H9 (cell line): ENCODE measurements around the gene CD164L2. TPM values are rescaled to one million over a fixed set of nuclear protein-coding genes. Genes with fewer than 3 reads are reported as not detected.
A peak's percentile ranks its signal among the peaks of the same experiment; 100 is the strongest.

ENCODE experiments used
- DNase-seq: peaks from one replicate; pipeline ENCODE4 v3.0.0-alpha.2; 2017
- H2AFZ ChIP-seq: one replicate; pipeline ENCODE4 v1.6.1; 2013; ENCODE audit warnings: mild to moderate bottlenecking, low read length, control low read depth, moderate library complexity
- H2AK5ac ChIP-seq: 2 replicates; pipeline ENCODE4 v1.6.1; 2013; ENCODE audit warnings: low read length, control low read depth, mixed read lengths; ENCODE audit not compliant: insufficient read length
- H2BK120ac ChIP-seq: one replicate; pipeline ENCODE4 v1.6.1; 2013; ENCODE audit warnings: low read depth, mild to moderate bottlenecking, low read length, control low read depth, inconsistent platforms; ENCODE audit not compliant: poor library complexity, severe bottlenecking
- H2BK12ac ChIP-seq: 2 replicates; pipeline ENCODE4 v1.6.1; 2013; ENCODE audit warnings: low read length, control low read depth, mixed read lengths, low read depth; ENCODE audit not compliant: insufficient read length
- H2BK15ac ChIP-seq: 2 replicates; pipeline ENCODE4 v1.6.1; 2013; ENCODE audit warnings: low read depth, low read length, control low read depth
- H2BK20ac ChIP-seq: one replicate; pipeline ENCODE4 v1.6.1; 2013; ENCODE audit warnings: low read depth, mild to moderate bottlenecking, low read length, control low read depth, inconsistent platforms; ENCODE audit not compliant: poor library complexity, severe bottlenecking
- H2BK5ac ChIP-seq: 2 replicates; pipeline ENCODE4 v1.6.1; 2013; ENCODE audit warnings: low read length, control low read depth, mixed read lengths; ENCODE audit not compliant: insufficient read length
- H3K14ac ChIP-seq: 2 replicates; pipeline ENCODE4 v1.6.1; 2013; ENCODE audit warnings: low read length, control low read depth; ENCODE audit not compliant: insufficient read depth
- H3K18ac ChIP-seq: 2 replicates; pipeline ENCODE4 v1.6.1; 2013; ENCODE audit warnings: low read depth, mild to moderate bottlenecking, mixed read lengths, low read length, control low read depth; ENCODE audit not compliant: insufficient read length
- H3K23ac ChIP-seq: 2 replicates; pipeline ENCODE4 v1.6.1; 2013; ENCODE audit warnings: low read length, control low read depth, mixed read lengths, low read depth; ENCODE audit not compliant: insufficient read length
- H3K23me2 ChIP-seq: 2 replicates; pipeline ENCODE4 v1.6.1; 2013; ENCODE audit warnings: low read depth, mild to moderate bottlenecking, mixed read lengths, low read length, control low read depth; ENCODE audit not compliant: insufficient read length, poor library complexity, severe bottlenecking
- H3K27ac ChIP-seq: 2 replicates; pipeline ENCODE4 v1.5.1; 2013; ENCODE audit warnings: low read length, control low read depth, mixed read lengths, low read depth; ENCODE audit not compliant: insufficient read length
- H3K27me3 ChIP-seq: 2 replicates; pipeline ENCODE4 v1.6.1; 2013; ENCODE audit warnings: low read length, control low read depth, inconsistent platforms; ENCODE audit not compliant: insufficient read depth
- H3K4ac ChIP-seq: 2 replicates; pipeline ENCODE4 v1.6.1; 2013; ENCODE audit warnings: low read depth, mild to moderate bottlenecking, control low read depth, inconsistent platforms, low read length, moderate library complexity
- H3K4me1 ChIP-seq: 2 replicates; pipeline ENCODE4 v1.6.1; 2013; ENCODE audit warnings: low read length, control low read depth, inconsistent platforms; ENCODE audit not compliant: insufficient read depth
- H3K4me2 ChIP-seq: 2 replicates; pipeline ENCODE4 v1.6.1; 2013; ENCODE audit warnings: low read length, control low read depth, mixed read lengths; ENCODE audit not compliant: insufficient read length, insufficient read depth
- H3K56ac ChIP-seq: 2 replicates; pipeline ENCODE4 v1.6.1; 2013; ENCODE audit warnings: low read depth, mild to moderate bottlenecking, mixed read lengths, low read length, control low read depth; ENCODE audit not compliant: insufficient read length
- H3K79me1 ChIP-seq: 2 replicates; pipeline ENCODE4 v1.6.1; 2013; ENCODE audit warnings: low read depth, mild to moderate bottlenecking, moderate library complexity, low read length, control low read depth, inconsistent platforms; ENCODE audit not compliant: insufficient read depth, poor library complexity, severe bottlenecking
- H3K79me2 ChIP-seq: 2 replicates; pipeline ENCODE4 v1.6.1; 2013; ENCODE audit warnings: low read length, control low read depth, inconsistent platforms; ENCODE audit not compliant: insufficient read depth
- H3K9ac ChIP-seq: 2 replicates; pipeline ENCODE4 v1.6.1; 2013; ENCODE audit warnings: low read length, control low read depth, mixed read lengths; ENCODE audit not compliant: insufficient read length; ENCODE audit errors: extremely low read depth
- H3K9me3 ChIP-seq: one replicate; pipeline ENCODE4 v1.6.1; 2013; ENCODE audit warnings: low read depth, low read length, inconsistent platforms; ENCODE audit not compliant: control insufficient read depth
- H3T11ph ChIP-seq: one replicate; pipeline ENCODE4 v1.6.1; 2013; ENCODE audit warnings: mild to moderate bottlenecking, low read length, control low read depth, inconsistent platforms
- H4K20me1 ChIP-seq: one replicate; pipeline ENCODE4 v1.6.1; 2013; ENCODE audit not compliant: control insufficient read depth, insufficient read length, insufficient read depth
- H4K5ac ChIP-seq: 2 replicates; pipeline ENCODE4 v1.6.1; 2013; ENCODE audit warnings: low read depth, mild to moderate bottlenecking, mixed read lengths, low read length, control low read depth; ENCODE audit not compliant: insufficient read length
- H4K8ac ChIP-seq: replicated peaks from 2 replicates; pipeline ENCODE4 v1.6.1; 2013; ENCODE audit warnings: low read length, control low read depth, mixed read lengths, low read depth; ENCODE audit not compliant: insufficient read length
- H4K91ac ChIP-seq: 2 replicates; pipeline ENCODE4 v1.6.1; 2013; ENCODE audit warnings: low read depth, mild to moderate bottlenecking, moderate library complexity, mixed read lengths, low read length, control low read depth; ENCODE audit not compliant: insufficient read length
- H3K27ac Mint-ChIP-seq, 3 experiments: 2 replicates in 2 of 3; 3 replicates in 1 of 3; pipeline ENCODE4 v1.8.0; 2020 to 2021; ENCODE audit warnings: mixed read lengths in 3 of 3, mild to moderate bottlenecking in 1 of 3, moderate library complexity in 1 of 3
- H3K27me3 Mint-ChIP-seq: 2 replicates; pipeline ENCODE4 v1.8.0; 2021; ENCODE audit warnings: low read depth, mild to moderate bottlenecking, moderate library complexity, mixed read lengths
- H3K36me3 Mint-ChIP-seq, 3 experiments: 2 replicates in 2 of 3; 3 replicates in 1 of 3; pipeline ENCODE4 v1.8.0; 2020 to 2021; ENCODE audit warnings: low read depth in 3 of 3, mixed read lengths in 3 of 3; ENCODE audit not compliant: insufficient read depth in 1 of 3
- H3K4me1 Mint-ChIP-seq, 2 experiments: 2 replicates each; pipeline ENCODE4 v1.8.0; 2020; ENCODE audit warnings: mixed read lengths in 2 of 2
- H3K4me3 Mint-ChIP-seq, 2 experiments: 2 replicates in 1 of 2; 3 replicates in 1 of 2; pipeline ENCODE4 v1.8.0; 2020 to 2021; ENCODE audit warnings: mild to moderate bottlenecking in 2 of 2, mixed read lengths in 2 of 2, moderate library complexity in 1 of 2
- H3K9me3 Mint-ChIP-seq, 2 experiments: 2 replicates in 1 of 2; 3 replicates in 1 of 2; pipeline ENCODE4 v1.8.0; 2020; ENCODE audit warnings: mild to moderate bottlenecking in 2 of 2, mixed read lengths in 2 of 2, moderate library complexity in 1 of 2
- WGBS: extraction: QIAGEN DNeasy Blood & Tissue Kit; methylation state at CpG from one replicate; pipeline ENCODE4 v1.1.7; 2013; ENCODE audit warnings: missing lambda C conversion rate, low lambda C conversion rate, mixed read lengths; ENCODE audit not compliant: insufficient read length; ENCODE audit errors: extremely low coverage; 5-methylcytosine and 5-hydroxymethylcytosine counted together
- total RNA-seq: library from RNA; stranded (reverse); gene quantifications from 2 replicates; pipeline ENCODE4 v1.2.1, GENCODE V29; 2021
- TF ChIP-seq, protein P1 (sequence below): fragments of 200-600 bp; sonication (generic); conservative IDR thresholded peaks from 3 replicates; pipeline ENCODE4 v1.8.0; 2021; ENCODE audit warnings: antibody characterized with exemption, mild to moderate bottlenecking

CD164L2 gene
- total RNA-seq, 1 experiment from 2014 or later = 1.2 TPM

DNA sequence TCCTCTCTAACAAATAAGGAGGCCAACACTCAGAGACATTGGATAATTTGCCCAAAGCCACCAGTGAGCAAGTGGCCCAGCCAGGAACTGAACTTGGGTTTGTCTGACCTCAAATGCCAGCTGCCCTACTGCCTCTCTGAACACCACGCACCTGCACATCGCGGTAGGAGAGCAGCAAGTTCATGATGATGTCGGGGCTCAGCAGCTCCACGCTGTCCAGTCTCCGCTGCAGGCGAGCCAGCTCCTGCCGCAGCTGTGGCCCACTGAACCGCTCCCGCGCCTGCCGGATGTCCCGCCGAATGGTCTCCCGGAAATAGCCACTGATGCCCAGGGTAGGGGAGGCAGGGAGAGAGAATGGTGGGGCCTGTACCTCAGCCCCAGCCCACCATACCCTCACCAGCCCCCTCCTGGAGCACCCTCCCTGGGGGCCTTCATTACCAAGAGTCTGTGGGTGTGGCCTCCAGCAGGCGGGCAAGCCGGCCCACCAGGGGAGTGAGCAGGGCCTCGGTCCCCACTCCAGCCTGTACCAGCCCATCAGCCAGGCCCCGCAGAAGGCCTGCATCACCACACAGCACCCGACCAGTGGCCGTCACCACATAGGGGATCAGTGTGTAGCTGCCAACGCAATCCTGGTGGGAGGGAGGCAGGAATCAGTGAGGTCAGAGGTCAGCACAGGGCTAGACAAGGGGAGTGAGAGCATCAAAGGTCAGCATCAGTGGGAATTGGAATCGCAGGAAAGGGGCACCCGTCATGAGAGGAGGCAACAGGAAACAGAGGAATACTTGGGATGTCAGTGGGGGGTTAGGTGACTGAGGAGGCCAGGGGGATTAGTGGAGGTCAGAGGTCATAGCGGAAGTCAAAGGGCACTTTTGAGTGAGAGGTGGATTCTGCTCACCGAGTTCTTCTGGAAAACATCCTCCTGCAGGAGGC, 19.1 kb downstream of the CD164L2 start:
- Histone ChIP-seq H3K79me2 (no peaks in the 10 kb centered on the region), H2BK5ac (no peak overlapping the region), H3K27ac (no peak overlapping the region), H3T11ph (no peak overlapping the region), H3K56ac (no peak overlapping the region), H2BK12ac (no peak overlapping the region), H4K5ac (no peak overlapping the region), H3K14ac (no peak overlapping the region), H4K20me1 (peaks cover 6% of the 10 kb centered on the region), H3K4me1 (peaks cover 3% of the 10 kb centered on the region; the same call in 1 of the 2 replicates), H3K9ac (no peak overlapping the region), H4K8ac (no peak overlapping the region), H3K4me2 (no peak overlapping the region), H2AFZ (no peak overlapping the region), H3K79me1 (no peaks in the 10 kb centered on the region), H4K91ac (no peak overlapping the region), H2AK5ac (no peak overlapping the region), H3K27me3 (peaks cover 13% of the 10 kb centered on the region; the same call in 1 of the 2 replicates), H3K9me3 (no peaks in the 10 kb centered on the region), H2BK20ac (no peak overlapping the region), H3K23ac (no peak overlapping the region), H2BK15ac (no peak overlapping the region), H3K4ac (no peak overlapping the region), H2BK120ac (no peak overlapping the region), H3K23me2 (peaks cover 22% of the 10 kb centered on the region), H3K18ac (no peak overlapping the region)
- peaks cover 50% of the 10 kb centered on the region for H3K27me3 Mint-ChIP-seq
- no CpG with 5 or more reads among the region's 26 CpGs for WGBS
- peaks cover 23 to 39% of the 10 kb centered on the region in 2 experiments for H3K4me1 Mint-ChIP-seq
- peak overlapping the region in 1 of 2 experiments; percentile 50; a peak in 2 of 5 replicates for H3K4me3 Mint-ChIP-seq
- TF ChIP-seq, protein P1, sequence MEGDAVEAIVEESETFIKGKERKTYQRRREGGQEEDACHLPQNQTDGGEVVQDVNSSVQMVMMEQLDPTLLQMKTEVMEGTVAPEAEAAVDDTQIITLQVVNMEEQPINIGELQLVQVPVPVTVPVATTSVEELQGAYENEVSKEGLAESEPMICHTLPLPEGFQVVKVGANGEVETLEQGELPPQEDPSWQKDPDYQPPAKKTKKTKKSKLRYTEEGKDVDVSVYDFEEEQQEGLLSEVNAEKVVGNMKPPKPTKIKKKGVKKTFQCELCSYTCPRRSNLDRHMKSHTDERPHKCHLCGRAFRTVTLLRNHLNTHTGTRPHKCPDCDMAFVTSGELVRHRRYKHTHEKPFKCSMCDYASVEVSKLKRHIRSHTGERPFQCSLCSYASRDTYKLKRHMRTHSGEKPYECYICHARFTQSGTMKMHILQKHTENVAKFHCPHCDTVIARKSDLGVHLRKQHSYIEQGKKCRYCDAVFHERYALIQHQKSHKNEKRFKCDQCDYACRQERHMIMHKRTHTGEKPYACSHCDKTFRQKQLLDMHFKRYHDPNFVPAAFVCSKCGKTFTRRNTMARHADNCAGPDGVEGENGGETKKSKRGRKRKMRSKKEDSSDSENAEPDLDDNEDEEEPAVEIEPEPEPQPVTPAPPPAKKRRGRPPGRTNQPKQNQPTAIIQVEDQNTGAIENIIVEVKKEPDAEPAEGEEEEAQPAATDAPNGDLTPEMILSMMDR = no peak
- H3K27ac Mint-ChIP-seq = peak overlapping the region in 1 of 3 experiments; percentile 94; a peak in 2 of 7 replicates
- peaks cover 0 to 2% (median 1%) of the 10 kb centered on the region in 3 experiments; a peak in 3 of 7 replicates for H3K36me3 Mint-ChIP-seq
- H3K9me3 Mint-ChIP-seq = no peaks in the 10 kb centered on the region; a peak in 1 of 5 replicates
- no peak for DNase-seq
